Fibroblast of skin of left quadriceps (primary cell): ENCODE data around the gene UBE2R2.

ENCODE experiments used
- DNase-seq, 2 experiments: peaks; one replicate each; pipeline ENCODE4 v3.0.0-alpha.2; 2013; ENCODE audit warnings: low read depth in 2 of 2

The UBE2R2 gene

GRCh38 chr9:33884856-33885701 is 68.1 kb downstream of the UBE2R2 start:
- peak in 1 of 2 experiments; percentile 12 for DNase-seq

- DNase-seq, result no peak
Measured at GRCh38 chr9:33885948-33886347, 69.0 kb downstream of the UBE2R2 start.

- DNase-seq, result no peak
Measured at GRCh38 chr9:33893861-33894260, 76.9 kb downstream of the UBE2R2 start.

GRCh38 chr9:33894316-33894715 is 77.4 kb downstream of the UBE2R2 start:
- no peak for DNase-seq

- DNase-seq, result no peak
Measured at GRCh38 chr9:33903157-33903780, 86.3 kb downstream of the UBE2R2 start.

GRCh38 chr9:33905137-33905536 is 88.2 kb downstream of the UBE2R2 start:
- no peak for DNase-seq

GRCh38 chr9:33906769-33907168 is 89.8 kb downstream of the UBE2R2 start:
- DNase-seq, result no peak

GRCh38 chr9:33907347-33907746 is 90.4 kb downstream of the UBE2R2 start:
- no peak for DNase-seq

GRCh38 chr9:33908114-33908513 is 91.2 kb downstream of the UBE2R2 start:
- no peak for DNase-seq

GRCh38 chr9:33908749-33909148 is 91.8 kb downstream of the UBE2R2 start:
- DNase-seq, result no peak

GRCh38 chr9:33913541-33913940 is 96.6 kb downstream of the UBE2R2 start:
- DNase-seq, result no peak

GRCh38 chr9:33914887-33915628 is 98.1 kb downstream of the UBE2R2 start:
- no peak for DNase-seq

GRCh38 chr9:33917036-33917435 is 100.1 kb downstream of the UBE2R2 start:
- no peak for DNase-seq

GRCh38 chr9:33919276-33919897 is 102.4 kb downstream of the UBE2R2 start:
- no peak for DNase-seq

GRCh38 chr9:33921967-33922895 is 105.3 kb downstream of the UBE2R2 start:
- DNase-seq, result no peak

- DNase-seq, result no peak
Measured at GRCh38 chr9:33923079-33923478, 106.1 kb downstream of the UBE2R2 start.

GRCh38 chr9:33923998-33924701 is 107.2 kb downstream of the UBE2R2 start:
- no peak for DNase-seq

- DNase-seq, result peak; percentile 17 to 20
Measured at GRCh38 chr9:33924978-33925797, 108.2 kb downstream of the UBE2R2 start.

- DNase-seq, result no peak
Measured at GRCh38 chr9:33926746-33927485, 110.0 kb downstream of the UBE2R2 start.
